K562 (cell line): ENCODE measurements around the gene OPA3. TPM values are rescaled to one million over a fixed set of nuclear protein-coding genes. Genes with fewer than 3 reads are reported as not detected.
A peak's percentile ranks its signal among the peaks of the same experiment; 100 is the strongest.

Source experiments
- BRD4 ChIP-seq: fragments of 200-600 bp; sonication (generic); IDR thresholded peaks from 2 replicates; pipeline ENCODE4 v1.6.1; 2017; ENCODE audit warnings: inconsistent platforms
- CHD2 ChIP-seq: IDR thresholded peaks from 2 replicates; pipeline ENCODE4 v1.6.1; 2011; ENCODE audit warnings: low read depth, low read length
- CREB3 ChIP-seq: fragments of 450-650 bp; conservative IDR thresholded peaks from 2 replicates; pipeline ENCODE4 v1.6.1; 2016; ENCODE audit warnings: missing genetic modification characterization, low read depth, mild to moderate bottlenecking, missing compliant biosample characterization, moderate library complexity
- CTCF ChIP-seq, 3 experiments: IDR thresholded peaks in 2 of 3; conservative IDR thresholded peaks in 1 of 3; 2 replicates each; pipeline ENCODE4 v1.5.1; 2011 to 2012; ENCODE audit warnings: low read length in 3 of 3, mild to moderate bottlenecking in 3 of 3, control low read depth in 2 of 3, improper control_type of control experiment in 1 of 3, inconsistent platforms in 1 of 3, low read depth in 1 of 3, mixed read lengths in 1 of 3, moderate library complexity in 1 of 3; ENCODE audit not compliant: insufficient read depth in 2 of 3
- DLX4 ChIP-seq: fragments of 250-450 bp; sonication (Bioruptor Pico); IDR thresholded peaks from 2 replicates; pipeline ENCODE4 v1.6.1; 2021; ENCODE audit warnings: mild to moderate bottlenecking
- E2F1 ChIP-seq: sonication (generic); formaldehyde crosslinking; IDR thresholded peaks from 2 replicates; pipeline ENCODE4 v1.8.1; 2023; ENCODE audit warnings: mild to moderate bottlenecking, missing genetic modification reagents, moderate library complexity
- ELK1 ChIP-seq: sonication (generic); formaldehyde crosslinking; IDR thresholded peaks from 2 replicates; pipeline ENCODE4 v1.8.1; 2022; ENCODE audit warnings: missing genetic modification reagents
- PHTF2 ChIP-seq: fragments of 250-450 bp; sonication (Bioruptor Pico); IDR thresholded peaks from 2 replicates; pipeline ENCODE4 v1.5.0; 2021; ENCODE audit warnings: mild to moderate bottlenecking
- PREB ChIP-seq: sonication (generic); formaldehyde crosslinking; IDR thresholded peaks from 2 replicates; pipeline ENCODE4 v1.8.1; 2023; ENCODE audit warnings: mild to moderate bottlenecking, missing genetic modification reagents
- RFX5 ChIP-seq: IDR thresholded peaks from 2 replicates; pipeline ENCODE4 v1.6.1; 2011; ENCODE audit warnings: low read depth, mild to moderate bottlenecking, improper control_type of control experiment, low read length
- TRIM28 ChIP-seq: fragments of 450-650 bp; IDR thresholded peaks from 2 replicates; pipeline ENCODE4 v1.6.1; 2017
- ZBTB17 ChIP-seq: fragments of 450-650 bp; formaldehyde crosslinking; IDR thresholded peaks from 2 replicates; pipeline ENCODE4 v1.4.0; 2020; ENCODE audit warnings: mild to moderate bottlenecking
- ZBTB2 ChIP-seq: fragments of 450-650 bp; IDR thresholded peaks from 2 replicates; pipeline ENCODE4 v1.6.1; 2016; ENCODE audit warnings: antibody characterized with exemption
- ZBTB33 ChIP-seq: sonication (generic); formaldehyde crosslinking; IDR thresholded peaks from 2 replicates; pipeline ENCODE4 v1.8.1; 2023; ENCODE audit warnings: mild to moderate bottlenecking, missing genetic modification reagents
- ZNF778 ChIP-seq: fragments of 450-650 bp; formaldehyde crosslinking; IDR thresholded peaks from 2 replicates; pipeline ENCODE4 v1.4.0; 2020; ENCODE audit warnings: mild to moderate bottlenecking, moderate library complexity
- polyA plus RNA-seq, 8 experiments: library from polyadenylated mRNA; depleted of rRNA in 4 of 8; stranded (reverse) in 5 of 8; unstranded in 3 of 8; fragments of >200 nt; fragmentation: Nextera tagmentation in 2 of 8; fragmentation: Illumina TruSeq in 1 of 8; extraction: Ambion mirVana in 2 of 8; extraction: Trizol in 1 of 8; gene quantifications; 2 replicates each; pipeline versions ENCODE4 v1.2.1 to v1.2.3, GENCODE V29; 2011 to 2014; ENCODE audit warnings: inconsistent platforms in 1 of 8, missing spikeins in 1 of 8
- total RNA-seq, 7 experiments: library from RNA; depleted of rRNA in 6 of 7; stranded (reverse); fragments of >200 nt in 6 of 7; fragmentation: Illumina TruSeq in 2 of 7; extraction: Trizol in 2 of 7; gene quantifications; 2 replicates each; pipeline versions ENCODE4 v1.2.1 to v1.2.3, GENCODE V29; 2011 to 2021; ENCODE audit warnings: low replicate concordance in 1 of 7

Gene OPA3
- total and polyA plus RNA-seq, 9 of the 15 experiments (the other 6 are each of a cell fraction or from before 2014, with no cell fraction given) = 1.4 to 18.8 (median 9.0) TPM

GRCh38 chr19:45506989-45507871 lies 77.4 kb downstream of the OPA3 start, which contains the start of gene VASP (continued):
- TF ChIP-seq ZBTB33 (0 out of 2 replicates have a peak, but pooled peaks have one; percentile 5), CHD2 (no peak; the same call in 1 of the 2 replicates), ZBTB17 (CRISPR knock-in tag) (no peak), CTCF (IDR thresholded peaks at IDR 0.05 in 2 of 3, conservative IDR thresholded peaks at IDR 0.05 in 1 of 3; ENCODE audit: insufficient read depth in 2 of 3, low read depth in 1 of 3, low read length in 3 of 3) (no peak), ELK1 (CRISPR knock-in tag) (no peak), E2F1 (no peak; the same call in 1 of the 2 replicates), BRD4 (peak; percentile 61; the same call in 1 of the 2 replicates), TRIM28 (no peak), PREB (0 out of 2 replicates have a peak, but pooled peaks have one; percentile 24), ZBTB2 (0 out of 2 replicates have a peak, but pooled peaks have one; percentile 23), RFX5 (no peak), DLX4 (CRISPR knock-in tag) (no peak), ZNF778 (CRISPR knock-in tag) (no peak), PHTF2 (CRISPR knock-in tag) (no peak), CREB3 (tag) (no peak)
